Activated CD8-positive, alpha-beta memory T cell treated with anti-CD3 and anti-CD28 coated beads, Interleukin-2, amount 50 U/mL, for 1 hour (primary cell): ENCODE results near the gene ARRDC1.
"Not testable (repeated sequence)": the region's sequence is repeated elsewhere in the genome, so short reads cannot be mapped to it uniquely, and the experiment has no call there.

Experiments used
- DNase-seq: peaks from one replicate; pipeline ENCODE4 v3.0.0-alpha.2; 2020; ENCODE audit errors: extremely low read depth

The ARRDC1 gene

DNA sequence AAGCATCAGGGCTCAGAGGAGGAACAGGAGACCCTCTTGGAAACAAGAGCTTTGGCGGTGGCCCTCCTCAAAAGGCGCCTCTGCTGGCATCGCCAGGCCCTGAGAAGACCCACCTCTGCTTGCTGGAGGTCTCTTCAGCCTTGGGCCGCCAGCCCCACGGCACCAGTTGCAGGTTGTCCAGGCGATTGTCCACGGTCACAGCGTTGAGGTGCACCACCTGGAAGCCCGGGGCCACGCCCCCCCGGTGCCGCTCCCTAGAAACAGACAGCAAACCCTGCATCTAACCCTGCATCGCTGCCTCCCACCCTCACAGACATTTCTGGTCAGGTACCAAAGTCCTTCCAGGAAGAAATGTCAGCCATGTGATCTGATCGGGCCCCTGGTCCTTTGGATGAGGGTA lies 18.6 kb upstream of the ARRDC1 start:
- DNase-seq, result no peak

DNA sequence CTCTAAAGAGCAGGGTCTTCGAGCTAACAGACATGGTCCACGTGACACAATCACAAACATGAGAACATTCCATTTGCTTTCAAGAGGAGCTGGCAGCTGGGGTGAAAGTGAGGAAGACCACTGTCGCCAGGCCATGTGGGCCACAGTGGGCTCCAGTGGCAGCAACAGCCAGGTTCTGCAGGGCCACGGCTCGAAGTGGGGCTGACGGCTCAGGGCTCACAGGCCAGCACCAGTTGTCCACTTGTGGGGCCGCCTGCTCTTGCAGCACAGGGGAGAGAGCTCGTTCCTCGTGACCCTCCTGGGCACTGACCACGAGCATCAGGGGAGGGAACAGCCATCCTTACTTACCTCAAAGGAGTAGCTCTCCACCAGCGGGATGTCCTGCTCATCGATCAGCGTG lies 17.2 kb upstream of the ARRDC1 start:
- DNase-seq, result no peak

DNA sequence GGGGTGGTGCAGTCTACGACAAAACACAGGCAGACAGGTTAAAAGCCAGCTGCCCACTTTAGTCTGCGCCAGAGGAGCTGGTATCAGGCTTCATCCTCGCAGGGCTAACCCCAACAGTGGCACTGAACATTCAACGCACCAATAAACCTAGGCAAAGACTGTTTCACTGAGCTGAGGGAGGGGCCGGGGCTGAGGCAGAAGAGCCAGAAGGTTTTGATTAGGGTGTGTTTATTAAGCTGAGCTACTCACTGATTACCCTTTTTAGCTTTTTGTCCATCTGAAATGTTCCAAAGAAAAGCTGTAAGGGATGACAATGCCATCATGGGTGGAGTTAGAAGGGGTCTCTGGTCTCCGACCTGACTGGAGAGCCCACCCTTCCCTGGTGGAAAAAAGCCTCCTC lies 16.6 kb upstream of the ARRDC1 start:
- no peak for DNase-seq

DNA sequence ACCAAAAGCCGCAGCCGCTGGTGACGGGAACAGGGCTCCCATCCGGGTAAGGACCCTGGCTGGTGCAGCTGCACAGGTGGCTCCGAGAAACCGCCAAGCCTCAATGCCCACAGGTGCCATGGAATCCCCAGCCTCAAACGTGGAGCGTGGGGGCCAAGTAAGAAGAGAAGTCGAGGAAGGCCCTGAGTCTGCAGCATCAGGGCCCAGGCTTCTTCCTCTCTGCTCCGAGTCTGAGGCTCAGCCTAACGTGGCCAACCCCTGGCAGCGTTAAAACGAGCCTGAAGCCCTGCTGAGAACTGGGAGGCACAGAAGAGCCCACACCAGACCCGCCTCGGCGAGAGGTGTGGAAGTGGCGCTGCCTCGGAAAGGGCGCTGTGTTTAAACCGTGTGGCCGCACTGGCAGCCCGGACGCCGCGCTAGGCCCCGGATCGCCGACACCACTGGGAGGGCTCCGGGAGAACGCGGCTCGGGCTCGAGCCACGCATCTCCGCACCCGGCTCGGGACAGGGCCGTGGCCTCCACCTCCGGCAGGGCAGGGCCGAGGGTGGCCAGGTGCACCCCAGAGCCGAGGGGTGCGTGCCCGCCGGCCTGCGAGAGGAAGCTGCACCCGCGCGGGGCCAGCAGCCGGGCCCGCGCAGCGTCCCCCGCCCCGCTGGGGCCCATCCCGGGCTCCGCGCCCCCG lies 15.9 kb upstream of the ARRDC1 start:
- no peak for DNase-seq

DNA sequence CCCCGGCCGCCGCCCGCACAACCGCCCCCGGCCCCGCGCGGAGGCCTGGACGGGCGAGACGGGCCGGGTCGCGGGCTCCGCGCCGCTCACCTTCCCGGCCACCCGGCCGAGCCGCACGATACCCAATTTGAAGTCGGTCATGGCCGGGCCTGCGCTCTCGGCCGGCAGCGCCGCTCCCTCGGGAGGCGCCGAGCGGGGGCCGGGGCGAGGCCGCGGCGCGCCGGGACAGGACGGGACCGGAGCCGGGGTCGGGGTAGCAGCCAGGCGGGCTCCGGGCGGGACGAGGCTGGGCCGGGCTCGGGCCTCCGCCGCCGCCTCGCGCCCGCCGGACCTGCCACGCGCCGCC lies 15.4 kb upstream of the ARRDC1 start:
- DNase-seq, result no peak

DNA sequence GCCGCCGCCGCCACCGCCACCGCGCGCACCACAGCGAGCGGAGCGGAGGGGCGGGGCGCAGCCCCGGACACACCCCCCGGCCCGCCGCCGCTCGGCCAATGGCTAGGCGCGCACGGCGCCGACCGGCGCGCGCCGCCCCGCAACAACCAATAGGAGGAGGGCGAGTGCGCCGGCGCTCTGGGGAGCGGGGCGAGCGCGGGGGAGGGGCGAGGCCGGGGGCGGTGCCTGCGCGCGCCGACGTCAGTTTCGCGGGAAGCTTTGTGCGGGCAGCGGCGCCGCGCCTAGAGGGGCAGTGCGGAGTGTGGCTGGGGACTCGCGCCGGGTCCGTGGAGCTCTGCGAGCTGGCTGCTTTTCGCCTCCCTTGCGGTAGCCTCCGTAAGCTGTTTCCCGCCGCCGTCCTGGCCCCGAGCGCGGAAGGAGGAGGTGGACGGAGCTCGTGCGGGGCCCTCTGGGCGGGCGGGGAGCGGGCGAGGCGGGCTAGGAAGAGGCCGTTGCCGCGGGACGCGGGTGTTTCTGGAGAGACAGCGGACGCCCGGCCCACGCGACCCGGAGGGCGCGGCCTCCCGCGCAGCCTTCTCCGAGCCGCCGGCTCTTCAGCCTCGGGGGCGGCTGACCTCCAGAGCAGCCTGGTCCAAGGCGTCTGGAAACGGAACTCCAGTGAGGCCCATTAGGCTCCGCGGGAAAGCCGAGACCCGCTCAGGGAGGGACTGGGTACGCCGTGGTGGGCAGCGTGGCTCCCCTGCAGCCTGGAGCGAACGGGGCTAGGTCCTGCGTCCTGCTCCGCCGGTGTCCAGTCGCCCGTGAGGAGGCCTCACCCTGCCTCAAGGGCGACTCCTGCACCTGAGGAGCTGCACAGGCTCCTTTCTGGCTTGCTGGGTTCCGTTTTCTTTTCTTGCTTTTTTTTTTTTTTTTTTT lies 14.8 kb upstream of the ARRDC1 start, which contains the start of gene ZMYND19:
ZMYND19 (minus strand) TSS at position 44 of the 915 bp plus-strand sequence. CDS start 249 bp downstream, outside the sequence.
- DNase-seq, result peak; percentile 63

DNA sequence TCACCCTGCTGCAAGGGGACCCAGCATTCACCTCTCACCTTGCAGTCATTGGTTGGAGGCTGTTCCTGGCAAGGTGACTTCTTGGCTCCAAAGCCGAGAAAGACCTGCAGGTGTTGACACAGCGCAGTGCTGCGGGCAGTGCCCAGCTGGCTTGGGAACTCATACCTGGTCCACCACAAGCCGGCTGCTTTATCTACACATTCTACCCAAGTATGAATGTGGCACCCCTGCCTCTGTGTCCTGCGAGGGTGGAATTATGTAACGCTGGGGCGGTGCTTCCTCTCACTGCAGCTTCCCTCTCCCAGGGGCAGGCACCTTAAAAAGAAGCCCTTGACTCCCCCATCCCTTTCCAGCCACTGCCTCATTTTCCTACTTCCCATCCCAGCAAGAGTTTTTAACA lies 12.7 kb upstream of the ARRDC1 start:
- DNase-seq, result no peak

DNA sequence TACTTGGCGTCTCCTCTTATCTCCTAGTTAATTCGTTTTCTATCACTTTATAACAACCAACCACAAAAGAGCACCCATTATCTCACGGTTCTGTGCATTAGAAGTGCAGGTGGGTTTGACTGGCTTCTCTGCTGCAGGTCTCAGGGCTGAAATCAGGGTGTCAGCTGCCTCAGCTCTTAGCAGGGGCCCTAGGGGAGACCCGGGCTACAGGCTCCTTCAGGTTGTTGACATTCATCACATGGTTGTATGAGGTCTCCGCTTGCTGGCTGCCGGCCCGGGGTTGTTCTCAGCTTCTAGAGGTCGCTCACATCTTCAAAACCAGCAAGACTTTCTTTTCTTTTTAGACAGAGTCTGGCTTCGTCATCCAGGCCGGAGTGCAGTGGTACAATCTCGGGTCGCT lies 12.3 kb upstream of the ARRDC1 start:
- no peak for DNase-seq

DNA sequence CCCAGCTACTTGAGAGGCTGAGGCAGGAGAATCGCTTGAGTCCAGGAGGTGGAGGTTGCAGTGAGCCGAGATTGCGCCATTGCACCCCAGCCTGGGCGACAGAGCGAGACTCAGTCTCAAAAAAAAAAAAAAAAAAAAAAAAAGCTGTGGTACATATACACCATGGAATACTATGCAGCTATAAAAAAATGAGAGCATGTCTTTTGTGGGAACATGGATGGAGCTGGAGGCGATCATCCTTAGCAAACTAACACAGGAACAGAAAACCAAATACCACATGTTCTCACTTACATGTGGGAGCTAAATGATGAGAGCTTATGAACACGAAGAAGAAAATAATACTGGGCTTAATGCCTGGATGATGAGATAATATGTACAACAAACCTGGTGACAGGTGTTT lies 8.9 kb upstream of the ARRDC1 start:
- not testable (repeated sequence) for DNase-seq

DNA sequence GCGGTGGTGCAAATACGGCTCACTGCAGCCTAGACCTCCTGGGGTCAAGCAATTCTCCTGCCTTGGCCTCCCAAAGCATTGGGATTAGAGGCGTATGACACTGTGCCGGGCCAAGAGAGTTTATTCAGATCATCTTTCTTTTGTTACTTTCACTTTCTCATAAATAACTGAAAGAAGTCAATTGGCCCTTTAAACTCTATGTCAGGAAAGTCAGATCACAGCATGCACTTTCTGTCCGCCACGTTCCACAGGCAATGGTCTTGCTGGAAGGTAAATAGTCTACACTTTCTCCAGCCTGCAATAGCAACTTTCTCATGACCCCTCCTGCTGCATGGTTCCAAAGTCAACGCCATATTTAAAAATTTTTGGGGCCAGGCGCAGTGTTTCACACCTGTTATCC lies 6.5 kb upstream of the ARRDC1 start:
- DNase-seq, result no peak

DNA sequence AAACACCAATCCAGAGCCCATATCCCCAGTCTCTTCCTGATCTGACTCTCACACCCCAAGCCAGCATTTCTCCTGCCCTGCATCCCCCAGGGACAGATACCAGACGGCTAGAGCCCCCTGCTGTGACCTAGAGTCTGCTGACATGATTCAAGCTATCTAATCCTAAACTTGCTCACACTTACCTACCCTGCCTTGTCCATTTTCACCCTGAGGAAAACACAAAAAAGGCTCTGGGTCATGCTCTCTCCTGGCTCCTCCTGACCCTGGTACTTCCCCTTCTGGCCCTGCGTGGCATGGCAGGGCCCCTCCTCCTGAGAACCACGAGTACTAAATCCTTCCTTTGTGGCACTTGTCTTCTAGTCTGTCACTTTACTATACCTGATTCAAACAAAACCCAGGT lies 2.8 kb upstream of the ARRDC1 start:
- DNase-seq, result no peak

DNA sequence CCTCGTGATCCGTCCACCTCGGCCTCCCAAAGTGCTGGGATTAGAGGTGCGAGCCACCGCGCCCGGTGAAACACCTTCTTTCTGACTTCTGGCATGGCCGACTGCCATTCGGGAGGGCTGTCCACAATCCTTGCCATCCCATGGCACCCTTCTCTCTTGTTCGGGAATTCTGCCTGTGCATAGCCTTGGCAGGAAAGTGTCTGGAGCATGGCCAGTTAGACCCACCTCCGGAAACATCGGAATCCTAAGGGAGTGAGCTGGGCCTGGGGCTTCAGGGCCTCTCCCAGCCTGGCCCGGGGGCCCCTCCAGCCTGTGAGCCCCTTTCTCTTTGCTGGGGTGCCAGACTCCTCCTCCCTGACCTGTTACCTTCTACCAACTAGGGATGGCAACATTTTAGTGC lies 1.6 kb upstream of the ARRDC1 start:
- no peak for DNase-seq

DNA sequence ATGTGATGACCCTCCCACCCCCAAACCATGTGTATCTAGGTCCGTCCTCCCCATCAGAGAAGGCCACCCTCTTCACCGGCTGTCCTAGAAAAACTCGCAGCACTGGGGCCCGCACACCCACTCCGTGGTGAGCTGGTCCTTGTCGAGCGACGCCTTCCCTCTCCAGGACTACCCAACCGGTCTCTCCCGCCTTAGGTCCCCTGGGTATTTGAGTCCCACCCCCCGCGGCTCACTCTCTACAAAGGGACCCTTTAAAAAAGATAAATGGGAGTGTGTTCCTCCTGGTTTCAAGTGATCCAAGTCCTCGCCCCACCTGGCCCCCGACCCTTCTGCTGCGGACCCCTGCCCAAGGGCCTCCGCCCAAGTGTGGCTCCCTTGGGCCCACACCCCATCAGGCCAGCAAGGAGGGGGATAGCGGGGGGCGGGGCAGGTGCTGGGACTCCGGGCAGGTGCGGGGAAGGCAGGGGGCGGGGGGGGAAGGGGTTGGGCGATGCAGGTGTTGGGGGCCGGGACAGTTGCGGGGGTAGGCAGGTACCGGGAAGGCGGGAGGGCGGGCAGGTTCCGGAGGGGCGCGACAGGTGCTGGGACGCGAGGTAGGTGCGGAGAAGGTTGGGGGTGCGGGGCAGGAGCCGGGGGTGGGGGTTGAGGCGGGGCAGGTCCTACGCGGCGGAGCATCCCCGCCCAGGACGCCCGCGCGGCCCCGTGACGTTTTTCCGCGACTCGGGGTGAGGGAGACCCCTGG lies 970 bp upstream of the ARRDC1 start:
- no peak for DNase-seq

DNA sequence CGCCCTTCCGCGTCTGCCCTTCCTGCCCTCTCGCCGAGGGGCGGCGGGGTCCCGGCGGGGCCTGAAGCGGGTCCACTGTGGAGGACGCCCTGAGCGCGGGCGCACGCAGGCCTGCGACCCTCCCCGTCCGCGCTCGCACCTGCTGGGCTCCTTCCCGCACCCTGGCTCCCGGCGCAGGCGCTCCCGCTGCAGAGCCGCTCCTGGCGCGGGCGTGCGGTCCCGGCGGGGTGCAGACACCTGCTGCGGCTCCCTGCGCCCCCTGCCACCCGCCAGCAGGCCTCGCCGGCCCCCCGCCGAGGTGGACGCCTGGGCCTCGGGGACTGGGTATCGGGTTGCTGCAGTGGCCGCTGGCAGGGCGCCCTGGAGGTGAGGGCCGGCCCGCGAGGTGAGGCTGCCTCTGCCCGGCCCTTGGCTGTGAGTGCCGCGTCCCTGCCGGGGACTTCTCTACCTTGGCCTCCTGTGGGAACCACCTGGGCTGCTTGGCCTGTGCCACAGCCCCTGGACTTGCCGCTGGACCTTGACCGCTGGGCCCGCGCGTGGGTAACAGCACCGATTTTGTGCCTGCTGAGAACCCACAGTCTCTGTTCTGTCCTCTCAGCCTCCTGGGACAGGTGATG lies 627 bp downstream of the ARRDC1 start:
- DNase-seq, result no peak

DNA sequence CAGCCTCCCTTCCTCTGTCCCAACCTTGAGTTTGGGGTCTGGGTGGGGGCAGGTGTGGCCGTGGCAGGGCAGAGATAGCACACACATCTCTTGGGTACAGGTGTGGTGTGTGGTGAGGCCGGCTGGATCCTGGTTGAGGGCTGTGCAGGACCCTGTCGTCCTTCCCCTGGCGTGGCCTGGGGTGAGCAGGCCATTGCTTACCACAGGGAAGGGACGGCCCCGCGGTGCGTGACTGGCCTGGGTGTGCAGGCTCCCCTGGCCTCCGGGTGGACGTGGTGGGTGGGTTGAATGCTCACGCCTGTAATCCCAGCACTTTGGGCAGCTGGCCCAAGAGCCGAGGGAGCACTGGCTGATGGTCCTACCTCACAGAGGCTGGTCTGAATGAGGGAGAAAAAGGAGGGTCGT lies 1.2 kb downstream of the ARRDC1 start:
- no peak for DNase-seq

DNA sequence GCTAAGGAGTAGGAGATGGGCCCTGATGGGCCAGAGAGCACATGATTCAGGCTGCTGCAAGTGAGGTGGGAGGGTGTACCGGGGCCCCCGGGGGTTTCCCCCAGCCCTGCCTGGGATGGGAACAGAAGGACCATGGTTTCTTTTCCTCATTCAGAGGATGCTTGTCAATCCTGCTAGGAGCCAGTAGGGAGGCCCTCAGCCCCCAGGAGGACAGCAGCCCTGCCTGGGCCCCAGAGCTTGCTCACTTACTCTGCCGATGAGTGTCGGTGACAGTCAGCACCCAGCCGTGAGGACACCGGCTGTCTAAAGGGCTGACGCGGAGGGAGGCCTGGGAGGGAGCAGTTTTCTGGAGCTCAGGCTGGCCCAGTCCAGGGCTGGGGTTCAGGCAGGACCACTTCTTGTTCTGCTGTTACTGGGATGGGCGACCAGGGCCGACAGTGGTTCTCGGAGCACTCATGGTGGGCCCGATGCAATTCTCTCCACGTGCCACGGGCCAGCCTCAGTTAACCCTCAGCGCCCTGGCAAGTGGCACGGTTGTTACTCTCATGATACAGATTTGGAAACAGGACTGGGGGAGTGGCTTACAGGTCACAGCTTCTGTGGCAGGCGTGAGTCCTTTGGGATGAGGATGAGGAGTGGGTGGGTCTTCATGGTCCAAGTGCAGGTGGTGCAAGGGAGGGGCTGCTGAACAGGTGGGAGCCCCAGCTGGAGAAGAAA lies 1.8 kb downstream of the ARRDC1 start:
- no peak for DNase-seq

DNA sequence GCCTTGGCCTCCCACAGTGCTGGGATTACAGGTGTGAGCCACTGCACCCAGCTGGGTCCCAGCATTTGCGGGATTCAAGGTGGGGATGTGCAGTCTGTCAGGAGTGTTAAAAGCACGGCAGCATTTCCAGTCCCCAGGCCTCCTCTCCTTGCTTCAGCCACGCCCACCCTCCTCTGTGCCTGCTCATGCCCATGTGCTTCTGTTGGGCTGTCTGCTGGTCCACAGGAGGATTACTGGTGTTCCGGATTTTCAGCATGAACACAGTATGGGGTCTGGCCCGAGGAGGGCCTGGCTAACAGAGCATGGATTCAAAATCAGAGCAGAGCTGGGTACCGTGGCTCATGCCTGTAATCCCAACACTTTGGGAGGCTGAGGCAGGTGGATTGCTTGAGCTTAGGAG lies 5.5 kb downstream of the ARRDC1 start:
- no peak for DNase-seq

DNA sequence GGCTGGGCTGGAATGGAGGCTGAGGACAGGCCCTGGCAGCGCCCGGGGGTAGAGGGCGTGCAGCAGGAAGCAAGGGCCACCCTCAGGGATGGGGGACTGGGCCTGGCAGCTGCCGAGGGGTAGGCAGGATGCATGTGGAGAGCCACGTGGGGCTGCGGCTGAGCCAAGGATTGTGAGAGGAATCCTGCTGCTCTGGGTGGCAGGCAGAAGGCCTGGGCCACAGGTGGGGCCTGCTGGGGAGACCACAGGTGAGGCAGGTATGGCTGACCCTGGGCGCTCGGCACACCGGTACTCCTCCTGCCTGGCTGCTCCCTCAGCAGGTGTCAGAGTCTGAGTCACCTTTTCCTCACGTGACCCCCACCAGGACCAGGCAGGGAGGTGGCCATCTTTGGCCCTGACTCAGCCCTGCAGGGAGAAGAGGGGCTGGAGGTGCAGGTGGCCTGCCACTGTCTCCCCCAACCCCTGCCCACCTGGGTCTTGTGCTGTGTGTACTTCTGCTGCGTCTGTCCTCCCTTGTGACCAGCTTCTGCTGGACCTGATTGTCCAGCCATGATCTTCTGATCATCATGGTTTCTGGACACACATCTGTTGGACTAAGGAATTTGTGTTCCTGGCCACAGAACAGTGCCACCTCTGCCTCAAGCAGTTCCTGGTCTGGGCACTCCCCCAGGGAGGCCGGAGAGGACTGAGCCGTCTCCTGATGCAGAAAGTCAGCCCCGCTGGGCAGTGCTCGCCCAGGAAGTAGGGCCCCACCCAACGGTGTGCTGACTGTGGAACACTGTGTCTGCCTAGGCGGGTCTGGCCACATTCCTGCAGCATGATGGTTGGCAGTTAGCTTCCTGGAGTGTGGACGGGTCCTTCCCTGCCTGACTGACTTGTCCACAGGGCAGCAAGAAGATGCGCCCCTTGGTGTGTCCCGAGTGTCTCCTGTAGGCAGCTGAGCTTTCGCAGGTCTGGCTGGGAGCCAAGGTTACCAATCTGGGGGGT lies 6.4 kb downstream of the ARRDC1 start:
- no peak for DNase-seq

DNA sequence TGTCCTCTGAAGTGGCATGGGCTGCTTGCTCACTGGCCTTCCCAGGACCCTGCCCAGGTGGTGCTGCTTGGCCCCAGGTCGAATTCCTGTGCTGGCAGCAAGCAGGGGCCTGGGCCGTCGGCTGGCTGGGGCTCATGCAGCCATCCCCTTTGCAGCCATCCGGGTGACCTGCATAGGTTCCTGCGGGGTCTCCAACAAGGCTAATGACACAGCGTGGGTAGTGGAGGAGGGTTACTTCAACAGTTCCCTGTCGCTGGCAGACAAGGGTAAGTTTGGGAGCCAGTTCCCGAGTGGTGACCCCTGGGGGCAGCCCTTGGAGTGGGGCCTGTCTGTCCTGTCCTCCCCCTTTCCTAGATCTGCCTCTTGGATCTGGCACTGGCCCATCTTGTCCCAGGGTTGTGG lies 7.3 kb downstream of the ARRDC1 start:
- DNase-seq, result no peak

DNA sequence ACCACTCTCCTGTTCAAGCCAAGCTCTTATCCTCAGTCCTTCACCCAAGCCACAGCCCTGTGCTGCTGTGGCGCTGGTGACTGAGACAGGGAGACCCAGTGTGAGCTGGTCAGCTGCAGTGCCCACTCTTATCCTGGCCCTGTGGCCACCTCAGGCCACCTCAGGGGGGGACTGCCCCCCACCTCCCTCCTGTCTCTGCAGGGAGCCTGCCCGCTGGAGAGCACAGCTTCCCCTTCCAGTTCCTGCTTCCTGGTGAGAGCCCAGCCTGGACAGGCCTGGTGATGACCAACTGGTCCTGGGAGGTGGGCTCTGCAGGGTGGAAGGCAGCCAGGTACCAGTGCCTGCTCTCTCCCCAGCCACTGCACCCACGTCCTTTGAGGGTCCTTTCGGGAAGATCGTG lies 7.8 kb downstream of the ARRDC1 start:
- no peak for DNase-seq
